HepG2 (cell line): ENCODE results near the gene OSBPL3. TPM values are rescaled to one million over a fixed set of nuclear protein-coding genes. Genes with fewer than 3 reads are reported as not detected.

ENCODE experiments used
- ATAC-seq: fragments of 200-7000 bp; cut with Tn5 transposase; 3 replicates; pipeline ENCODE4 v1.9.1; 2020; ENCODE audit warnings: mild to moderate bottlenecking, moderate library complexity
- BruUV-seq: library from RNA; stranded (reverse); fragments of 400-500 nt; replicated peaks from 2 replicates; lab custom pipeline; 2021; lab: Mats Ljungman, UMichigan
- CTCF ChIA-PET: fragments of 300-600 bp; formaldehyde crosslinking; extraction: SDS; loops from one replicate; lab custom pipeline; 2021; ENCODE audit warnings: low total read pairs, inconsistent platforms, low intra/inter-chr PET ratio; lab: Yijun Ruan, JAX
- POLR2A ChIA-PET: fragments of 350-600 bp; sonication (Branson Sonifier 250); formaldehyde crosslinking; loops from one replicate; lab custom pipeline; 2020; ENCODE audit warnings: antibody characterized with exemption, inconsistent platforms; lab: Yijun Ruan, JAX
- DNase-seq: peaks from one replicate; pipeline ENCODE4 v3.0.0-alpha.2; 2015; ENCODE audit warnings: low spot score
- FAIRE-seq: peaks from 3 replicates; lab custom pipeline; 2011; peaks lifted over from hg19 to GRCh38; lab: Jason Lieb, UNC
- H2AFZ ChIP-seq: one replicate; pipeline ENCODE4 v1.6.1; 2011; ENCODE audit warnings: low read length, inconsistent platforms
- H3K27ac ChIP-seq: fragments of 300-600 bp; 3 replicates; pipeline ENCODE4 v1.8.0; 2011; ENCODE audit warnings: mixed run types, mild to moderate bottlenecking, mixed read lengths, low read length, inconsistent platforms; ENCODE audit not compliant: insufficient read depth; ENCODE audit errors: extremely low read length
- H3K27me3 ChIP-seq, 2 experiments: fragments of 200-600 bp in 1 of 2; 2 replicates in 1 of 2; 3 replicates in 1 of 2; pipeline versions ENCODE4 v1.6.0 to v1.8.0; 2011; ENCODE audit warnings: low read length in 2 of 2, mild to moderate bottlenecking in 2 of 2, moderate library complexity in 2 of 2, inconsistent platforms in 1 of 2; ENCODE audit not compliant: insufficient read depth in 2 of 2, control insufficient read depth in 1 of 2
- H3K36me3 ChIP-seq, 2 experiments: fragments of 200-600 bp in 1 of 2; replicated peaks in 1 of 2; 2 replicates in 1 of 2; 3 replicates in 1 of 2; pipeline versions ENCODE4 v1.5.1 to v1.8.0; 2011; ENCODE audit warnings: low read length in 2 of 2, inconsistent platforms in 1 of 2; ENCODE audit not compliant: insufficient read depth in 2 of 2, control insufficient read depth in 1 of 2
- H3K4me1 ChIP-seq: 2 replicates; pipeline ENCODE4 v1.5.1; 2012; ENCODE audit warnings: low read length, inconsistent platforms; ENCODE audit not compliant: insufficient read depth
- H3K4me2 ChIP-seq: 2 replicates; pipeline ENCODE4 v1.6.0; 2011; ENCODE audit warnings: low read depth, low read length, inconsistent platforms
- H3K4me3 ChIP-seq, 3 experiments: fragments of 200-600 bp in 1 of 3; sonication (generic), shearing (Covaris generic) in 1 of 3; replicated peaks in 1 of 3; 2 replicates each; pipeline ENCODE4 v1.5.1; 2011 to 2016; ENCODE audit warnings: low read length in 3 of 3, inconsistent platforms in 2 of 3, low read depth in 2 of 3, mild to moderate bottlenecking in 2 of 3, control low read depth in 1 of 3, mixed read lengths in 1 of 3; ENCODE audit not compliant: insufficient read depth in 1 of 3
- H3K79me2 ChIP-seq: one replicate; pipeline ENCODE4 v1.6.1; 2011; ENCODE audit warnings: low read length, inconsistent platforms; ENCODE audit not compliant: insufficient read depth
- H3K9ac ChIP-seq: 2 replicates; pipeline ENCODE4 v1.6.0; 2011; ENCODE audit warnings: mild to moderate bottlenecking, low read depth, low read length, inconsistent platforms; ENCODE audit not compliant: insufficient read depth
- H3K9me3 ChIP-seq: 2 replicates; pipeline ENCODE4 v1.5.1; 2012; ENCODE audit warnings: mild to moderate bottlenecking, low read length
- H4K20me1 ChIP-seq: 2 replicates; pipeline ENCODE4 v1.6.0; 2011; ENCODE audit warnings: inconsistent platforms, mild to moderate bottlenecking, low read length, moderate library complexity; ENCODE audit not compliant: insufficient read depth
- ADNP ChIP-seq: sonication (generic); formaldehyde crosslinking; IDR thresholded peaks from 2 replicates; pipeline ENCODE4 v1.4.0; 2020; ENCODE audit warnings: missing genetic modification reagents
- BHLHE40 ChIP-seq: IDR thresholded peaks from 2 replicates; pipeline ENCODE4 v1.6.1; 2011; ENCODE audit warnings: low read length, improper control_type of control experiment
- CBX5 ChIP-seq: sonication (generic); formaldehyde crosslinking; IDR thresholded peaks from 2 replicates; pipeline ENCODE4 v1.4.0; 2020; ENCODE audit warnings: missing genetic modification reagents, borderline replicate concordance
- CEBPG ChIP-seq: IDR thresholded peaks from 2 replicates; pipeline ENCODE4 v1.6.1; 2016
- ELF4 ChIP-seq: sonication (generic); formaldehyde crosslinking; IDR thresholded peaks from 2 replicates; pipeline ENCODE4 v1.5.0; 2020; ENCODE audit warnings: missing genetic modification reagents, mild to moderate bottlenecking, moderate library complexity, borderline replicate concordance
- ERF ChIP-seq: IDR thresholded peaks from 2 replicates; pipeline ENCODE4 v1.6.1; 2018; ENCODE audit warnings: missing biosample characterization, missing genetic modification reagents
- ETV6 ChIP-seq: sonication (generic); formaldehyde crosslinking; conservative IDR thresholded peaks from 2 replicates; pipeline ENCODE4 v1.4.0; 2020; ENCODE audit warnings: missing genetic modification reagents
- NFRKB ChIP-seq: fragments of 450-650 bp; IDR thresholded peaks from 2 replicates; pipeline ENCODE4 v1.6.1; 2017
- ONECUT2 ChIP-seq: sonication (generic); formaldehyde crosslinking; IDR thresholded peaks from 2 replicates; pipeline ENCODE4 v1.4.0; 2020; ENCODE audit warnings: missing genetic modification reagents
- PTBP1 ChIP-seq: fragments of 200-400 bp; formaldehyde crosslinking; IDR thresholded peaks from 2 replicates; pipeline ENCODE4 v1.6.1; 2018; ENCODE audit warnings: low read length, low read depth; ENCODE audit not compliant: poor library complexity, severe bottlenecking
- THAP11 ChIP-seq: IDR thresholded peaks from 2 replicates; pipeline ENCODE4 v1.6.1; 2016; ENCODE audit warnings: missing biosample characterization, missing genetic modification reagents
- WIZ ChIP-seq: sonication (generic); formaldehyde crosslinking; IDR thresholded peaks from 2 replicates; pipeline ENCODE4 v1.5.1; 2020; ENCODE audit warnings: mild to moderate bottlenecking, missing genetic modification reagents
- ZNF138 ChIP-seq: sonication (generic); formaldehyde crosslinking; IDR thresholded peaks from 2 replicates; pipeline ENCODE4 v1.5.0; 2020; ENCODE audit warnings: mild to moderate bottlenecking, low read depth, missing genetic modification reagents
- ZNF777 ChIP-seq: sonication (generic); formaldehyde crosslinking; IDR thresholded peaks from 2 replicates; pipeline ENCODE4 v1.4.0; 2020; ENCODE audit warnings: missing genetic modification reagents
- WGBS: methylation state at CpG from one replicate; pipeline ENCODE4 v1.1.6; 2017; ENCODE audit warnings: low lambda C conversion rate; 5-methylcytosine and 5-hydroxymethylcytosine counted together
- in situ Hi-C: cut with HindIII; loops from 2 replicates; pipeline ENCODE4 v1.10.0; 2017; ENCODE audit warnings: low pct_unique_long_range_greater_than_20kb; ENCODE audit not compliant: extremely low pct_ligation_motif_present
- intact Hi-C: fragments of 100-400 bp; cut with micrococcal nuclease; formaldehyde crosslinking; loops from one replicate; pipeline ENCODE4 v1.10.0; 2022; ENCODE audit not compliant: unreplicated experiment
- polyA plus RNA-seq, 8 experiments: library from polyadenylated mRNA; depleted of rRNA in 3 of 8; stranded (reverse) in 7 of 8; unstranded in 1 of 8; fragments of >200 nt; fragmentation: Illumina TruSeq in 4 of 8; extraction: Trizol in 4 of 8; gene quantifications; 2 replicates each; pipeline versions ENCODE4 v1.2.1 to v1.2.3, GENCODE V29; 2011 to 2016; ENCODE audit warnings: low read depth in 4 of 8, missing spikeins in 1 of 8, mixed read lengths in 1 of 8; ENCODE audit not compliant: insufficient read depth in 1 of 8
- total RNA-seq, 5 experiments: library from RNA; depleted of rRNA; stranded (reverse); fragments of >200 nt; fragmentation: Illumina TruSeq; extraction: Trizol; gene quantifications; 2 replicates each; pipeline ENCODE4 v1.2.3, GENCODE V29; 2016; ENCODE audit warnings: low read depth in 1 of 5

OSBPL3 gene
- total and polyA plus RNA-seq, 2 of the 13 experiments (the other 11 are each of a cell fraction or from before 2014, with no cell fraction given) = 8.8 to 28.9 TPM

DNA sequence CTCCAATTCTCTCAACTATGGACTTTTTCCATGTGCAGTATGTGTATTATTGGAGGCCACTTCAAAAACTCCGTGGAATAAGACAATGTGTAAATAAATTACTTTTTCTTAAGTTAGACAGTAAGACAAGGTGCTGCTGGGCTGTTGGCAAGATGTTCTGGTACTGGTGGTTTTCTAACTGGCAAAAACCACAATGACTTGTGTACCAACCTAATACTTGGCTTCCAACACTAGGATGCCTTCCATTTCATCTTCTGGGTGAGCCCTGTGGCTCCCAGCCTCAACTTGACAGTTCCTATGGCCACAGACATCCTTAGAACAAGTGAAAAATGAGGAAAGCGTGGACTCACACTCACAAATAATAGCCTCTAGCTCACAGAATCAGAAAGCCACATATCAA is 77.0 kb downstream of the OSBPL3 start:
- H3K4me1 ChIP-seq = peaks cover 59% of the 10 kb centered on the region
- H4K20me1 ChIP-seq = no peaks in the 10 kb centered on the region
- ChIA-PET POLR2A (no interaction called here), CTCF (no interaction called here)
- no peak overlapping the region for H3K27ac ChIP-seq
- ATAC-seq (no peak), DNase-seq (no peak), FAIRE-seq (no peak)
- H3K79me2 ChIP-seq = peaks cover 41% of the 10 kb centered on the region
- H2AFZ ChIP-seq = no peak overlapping the region
- TF ChIP-seq ADNP (CRISPR knock-in tag) (no peak), CEBPG (no peak), ETV6 (CRISPR knock-in tag) (no peak), ZNF138 (CRISPR knock-in tag) (no peak), NFRKB (no peak), ERF (no peak), WIZ (CRISPR knock-in tag) (no peak), ELF4 (no peak), ZNF777 (no peak), THAP11 (CRISPR knock-in tag) (no peak), CBX5 (CRISPR knock-in tag) (no peak), ONECUT2 (CRISPR knock-in tag) (no peak), BHLHE40 (no peak), PTBP1 (no peak)
- H3K4me3 ChIP-seq = no peak overlapping the region
- WGBS = 100% methylated on average over 2 of the region's 2 CpGs
- intact Hi-C loops = no loop called here
- in situ Hi-C loops = loop anchor here (10.0 kb wide), 1 partner anchor 172 kb away; no protein-coding TSS in a partner anchor
- no peaks in the 10 kb centered on the region for H3K36me3 ChIP-seq
- H3K9me3 ChIP-seq = no peaks in the 10 kb centered on the region
- H3K4me2 ChIP-seq = no peak overlapping the region
- BruUV-seq = no TSS peak
- H3K27me3 ChIP-seq = no peaks in the 10 kb centered on the region
- no peak overlapping the region for H3K9ac ChIP-seq
